GM19372 (cell line): Measurements from ENCODE around the gene ABO.
"Not testable (repeated sequence)": the region's sequence is repeated elsewhere in the genome, so short reads cannot be mapped to it uniquely, and the experiment has no call there.

Experiments used
- ATAC-seq: cut with Tn5 transposase; IDR thresholded peaks from one replicate; pipeline ENCODE4 v1.9.1; 2021; ENCODE audit warnings: mild to moderate bottlenecking, low read depth, moderate library complexity; ENCODE audit not compliant: unreplicated experiment

ABO gene

GRCh38 chr9:133228474-133229193 is 46.4 kb downstream of the ABO start:
- ATAC-seq = not testable (repeated sequence)

- ATAC-seq = not testable (repeated sequence)
These were observed 47.0 kb downstream of the ABO start for GRCh38 chr9:133227996-133228395.

GRCh38 chr9:133227242-133227860 is 47.6 kb downstream of the ABO start:
- no peak for ATAC-seq

- ATAC-seq = no peak
These were observed 48.5 kb downstream of the ABO start for GRCh38 chr9:133226219-133227171.

- ATAC-seq = no peak
These were observed 49.6 kb downstream of the ABO start for GRCh38 chr9:133225171-133226011.

- ATAC-seq = no peak
These were observed 50.2 kb downstream of the ABO start for GRCh38 chr9:133224762-133225161.

GRCh38 chr9:133223159-133223756 is 51.7 kb downstream of the ABO start:
- not testable (repeated sequence) for ATAC-seq

GRCh38 chr9:133221994-133222393 is 53.0 kb downstream of the ABO start:
- not testable (repeated sequence) for ATAC-seq

GRCh38 chr9:133221177-133221809 is 53.7 kb downstream of the ABO start:
- ATAC-seq = no peak

- not testable (repeated sequence) for ATAC-seq
These were observed 56.7 kb downstream of the ABO start for GRCh38 chr9:133218049-133218975.

- ATAC-seq = not testable (repeated sequence)
These were observed 57.5 kb downstream of the ABO start for GRCh38 chr9:133217333-133217988.

- ATAC-seq = not testable (repeated sequence)
These were observed 60.7 kb downstream of the ABO start for GRCh38 chr9:133214276-133214675.

- no peak for ATAC-seq
These were observed 64.4 kb downstream of the ABO start for GRCh38 chr9:133210609-133211008.

- ATAC-seq = no peak
These were observed 64.8 kb downstream of the ABO start for GRCh38 chr9:133210202-133210532.

GRCh38 chr9:133209327-133210201 is 65.4 kb downstream of the ABO start:
- ATAC-seq = not testable (repeated sequence)

- ATAC-seq = not testable (repeated sequence)
These were observed 66.1 kb downstream of the ABO start, which contains the start of gene OBP2B for GRCh38 chr9:133208880-133209300. OBP2B (minus strand) TSS chr9:133209250; CDS start chr9:133209199, 51 bp downstream.
